Measurements from ENCODE around the gene PRICKLE2. TPM values are rescaled to one million over a fixed set of nuclear protein-coding genes. Genes with fewer than 3 reads are reported as not detected.

The PRICKLE2 gene
- total RNA-seq, 1 experiment from 2014 or later: 3.2 TPM

- Histone ChIP-seq H2BK15ac (ENCODE audit: low read depth, low read length) (no peak overlapping the region), H3K27me3 (ENCODE audit: insufficient read depth, low read length) (no peaks in the 10 kb centered on the region), H3K18ac (ENCODE audit: insufficient read length, low read depth, low read length) (no peak overlapping the region), H2AK5ac (ENCODE audit: insufficient read length, low read length) (no peak overlapping the region), H3K79me1 (ENCODE audit: insufficient read depth, low read depth, low read length, poor library complexity, severe bottlenecking) (no peaks in the 10 kb centered on the region), H3K9ac (ENCODE audit: extremely low read depth, insufficient read length, low read length) (no peak overlapping the region), H3K27ac (ENCODE audit: insufficient read length, low read depth, low read length) (no peak overlapping the region), H4K91ac (ENCODE audit: insufficient read length, low read depth, low read length) (no peak overlapping the region), H3K4me1 (ENCODE audit: insufficient read depth, low read length) (no peaks in the 10 kb centered on the region), H2AFZ (ENCODE audit: low read length) (no peak overlapping the region), H3K9me3 (ENCODE audit: control insufficient read depth, low read depth, low read length) (no peaks in the 10 kb centered on the region), H2BK20ac (ENCODE audit: low read depth, low read length, poor library complexity, severe bottlenecking) (no peak overlapping the region), H3K23me2 (ENCODE audit: insufficient read length, low read depth, low read length, poor library complexity, severe bottlenecking) (no peaks in the 10 kb centered on the region), H4K8ac (replicated peaks; ENCODE audit: insufficient read length, low read depth, low read length) (no peak overlapping the region), H2BK12ac (ENCODE audit: insufficient read length, low read depth, low read length) (no peak overlapping the region), H3K23ac (ENCODE audit: insufficient read length, low read depth, low read length) (no peak overlapping the region), H3K4ac (ENCODE audit: low read depth, low read length) (no peak overlapping the region), H3K56ac (ENCODE audit: insufficient read length, low read depth, low read length) (no peak overlapping the region), H2BK5ac (ENCODE audit: insufficient read length, low read length) (no peak overlapping the region), H4K5ac (ENCODE audit: insufficient read length, low read depth, low read length) (no peak overlapping the region), H3K79me2 (ENCODE audit: insufficient read depth, low read length) (no peaks in the 10 kb centered on the region), H3K14ac (ENCODE audit: insufficient read depth, low read length) (no peak overlapping the region), H3K4me2 (ENCODE audit: insufficient read depth, insufficient read length, low read length) (no peak overlapping the region), H3T11ph (ENCODE audit: low read length) (no peak overlapping the region), H4K20me1 (ENCODE audit: control insufficient read depth, insufficient read depth, insufficient read length) (no peaks in the 10 kb centered on the region), H2BK120ac (ENCODE audit: low read depth, low read length, poor library complexity, severe bottlenecking) (no peak overlapping the region)
- Mint-ChIP-seq H3K4me1 (peaks cover 0 to 4% of the 10 kb centered on the region in 2 experiments; a peak in 1 of 4 replicates), H3K4me3 (no peak overlapping the region), H3K27ac (no peak overlapping the region), H3K36me3 (ENCODE audit: insufficient read depth in 1 of 3, low read depth in 3 of 3) (no peaks in the 10 kb centered on the region), H3K27me3 (ENCODE audit: low read depth) (no peaks in the 10 kb centered on the region), H3K9me3 (no peaks in the 10 kb centered on the region)
- no CpG with 5 or more reads among the region's 2 CpGs for WGBS (ENCODE audit: extremely low coverage, insufficient read length, low lambda C conversion rate)
- no peak for DNase-seq
- TF ChIP-seq CTCF (conservative IDR thresholded peaks at IDR 0.05): no peak
Measured at GRCh38 chr3:64254443-64254842, 29.2 kb upstream of the PRICKLE2 start.
